GM12878 (cell line): ENCODE measurements around the gene RNF121. TPM values are rescaled to one million over a fixed set of nuclear protein-coding genes. Genes with fewer than 3 reads are reported as not detected.

ENCODE experiments used
- CBFB ChIP-seq: IDR thresholded peaks from 2 replicates; pipeline ENCODE4 v1.6.1; 2016; ENCODE audit warnings: antibody characterized with exemption, low read depth
- CREB1 ChIP-seq: IDR thresholded peaks from 2 replicates; pipeline ENCODE4 v1.6.1; 2012; ENCODE audit warnings: low read depth, mild to moderate bottlenecking, inconsistent platforms
- CREM ChIP-seq: IDR thresholded peaks from 2 replicates; pipeline ENCODE4 v1.6.1; 2014; ENCODE audit warnings: antibody characterized with exemption, low read depth
- GABPA ChIP-seq: IDR thresholded peaks from 2 replicates; pipeline ENCODE4 v1.6.1; 2014; ENCODE audit warnings: antibody characterized with exemption, low read depth, mild to moderate bottlenecking, inconsistent platforms
- HDGF ChIP-seq: fragments of 450-650 bp; IDR thresholded peaks from 2 replicates; pipeline ENCODE4 v1.6.1; 2016; ENCODE audit warnings: antibody characterized with exemption
- IKZF2 ChIP-seq, 2 experiments: fragments of 450-650 bp; IDR thresholded peaks; 2 replicates each; pipeline ENCODE4 v1.6.1; 2017; ENCODE audit warnings: mild to moderate bottlenecking in 2 of 2, moderate library complexity in 2 of 2
- IRF4 ChIP-seq: IDR thresholded peaks from 2 replicates; pipeline ENCODE4 v1.6.1; 2011; ENCODE audit warnings: low read depth, low read length
- LARP7 ChIP-seq: fragments of 450-650 bp; IDR thresholded peaks from 2 replicates; pipeline ENCODE4 v1.6.1; 2017; ENCODE audit warnings: mild to moderate bottlenecking
- MTA2 ChIP-seq: fragments of 450-650 bp; IDR thresholded peaks from 2 replicates; pipeline ENCODE4 v1.6.1; 2016; ENCODE audit warnings: low read depth, mild to moderate bottlenecking, moderate library complexity
- MXI1 ChIP-seq: fragments of 150-350 bp; IDR thresholded peaks from 2 replicates; pipeline ENCODE4 v1.6.1; 2011; ENCODE audit warnings: low read depth, mild to moderate bottlenecking, inconsistent platforms, low read length, improper control_type of control experiment
- NR2C1 ChIP-seq: fragments of 450-650 bp; IDR thresholded peaks from 2 replicates; pipeline ENCODE4 v1.6.1; 2017; ENCODE audit warnings: antibody characterized with exemption, mild to moderate bottlenecking, moderate library complexity
- PAX8 ChIP-seq: fragments of 450-650 bp; IDR thresholded peaks from 2 replicates; pipeline ENCODE4 v1.6.1; 2017; ENCODE audit warnings: mild to moderate bottlenecking, moderate library complexity
- POLR2AphosphoS2 ChIP-seq: IDR thresholded peaks from 2 replicates; pipeline ENCODE4 v1.6.1; 2011; ENCODE audit warnings: low read depth, mild to moderate bottlenecking, low read length, improper control_type of control experiment, moderate library complexity
- RELB ChIP-seq: fragments of 450-650 bp; IDR thresholded peaks from 2 replicates; pipeline ENCODE4 v1.6.1; 2017; ENCODE audit warnings: low read depth, mild to moderate bottlenecking, moderate library complexity
- SIN3A ChIP-seq: IDR thresholded peaks from 2 replicates; pipeline ENCODE4 v1.6.1; 2012; ENCODE audit warnings: low read depth, low read length, improper control_type of control experiment
- SKIL ChIP-seq: fragments of 450-650 bp; IDR thresholded peaks from 2 replicates; pipeline ENCODE4 v1.6.1; 2017; ENCODE audit warnings: mild to moderate bottlenecking, low read depth, inconsistent platforms; ENCODE audit not compliant: poor library complexity, severe bottlenecking
- SMAD1 ChIP-seq: fragments of 450-650 bp; IDR thresholded peaks from 2 replicates; pipeline ENCODE4 v1.6.1; 2018; ENCODE audit warnings: mild to moderate bottlenecking, low read depth; ENCODE audit not compliant: partially characterized antibody
- SMAD5 ChIP-seq: IDR thresholded peaks from 2 replicates; pipeline ENCODE4 v1.6.1; 2016; ENCODE audit warnings: antibody characterized with exemption, low read depth
- SMARCA5 ChIP-seq: fragments of 450-650 bp; IDR thresholded peaks from 2 replicates; pipeline ENCODE4 v1.6.1; 2017; ENCODE audit warnings: mild to moderate bottlenecking
- TAF1 ChIP-seq: IDR thresholded peaks from 2 replicates; pipeline ENCODE4 v1.6.1; 2011; ENCODE audit warnings: mild to moderate bottlenecking, low read depth, low read length, borderline replicate concordance
- YBX1 ChIP-seq: fragments of 450-650 bp; IDR thresholded peaks from 2 replicates; pipeline ENCODE4 v1.6.1; 2016; ENCODE audit warnings: antibody characterized with exemption
- ZNF274 ChIP-seq: IDR thresholded peaks from one replicate; pipeline ENCODE4 v1.8.0; 2011; ENCODE audit not compliant: insufficient read length, insufficient read depth
- ZNF592 ChIP-seq: fragments of 450-650 bp; IDR thresholded peaks from 2 replicates; pipeline ENCODE4 v1.6.1; 2017; ENCODE audit warnings: mild to moderate bottlenecking, moderate library complexity
- ZZZ3 ChIP-seq: IDR thresholded peaks from 2 replicates; pipeline ENCODE4 v1.6.1; 2011; ENCODE audit warnings: low read depth; ENCODE audit not compliant: control insufficient read depth, insufficient read length
- polyA plus RNA-seq, 11 experiments: library from polyadenylated mRNA; depleted of rRNA in 4 of 11; unstranded in 6 of 11; stranded (reverse) in 5 of 11; fragments of >200 nt; fragmentation: Nextera tagmentation in 4 of 11; fragmentation: Illumina TruSeq in 1 of 11; extraction: Ambion mirVana in 4 of 11; extraction: Trizol in 1 of 11; gene quantifications; 1 replicate in 1 of 11; 2 replicates in 10 of 11; pipeline versions ENCODE4 v1.2.1 to v1.2.3, GENCODE V29; 2011 to 2016; ENCODE audit warnings: inconsistent platforms in 2 of 11, missing spikeins in 2 of 11, low read depth in 1 of 11
- total RNA-seq, 4 experiments: library from RNA; depleted of rRNA in 3 of 4; stranded (reverse); fragments of >200 nt in 3 of 4; fragmentation: Illumina TruSeq in 1 of 4; extraction: Trizol in 1 of 4; gene quantifications; 2 replicates each; pipeline versions ENCODE4 v1.2.1 to v1.2.3, GENCODE V29; 2013 to 2021

Gene RNF121
- total and polyA plus RNA-seq, 10 of the 15 experiments (the other 5 are each of a cell fraction or from before 2014, with no cell fraction given): 8.6 to 73.7 (median 32.7) TPM

- TF ChIP-seq ZNF592 (peak; percentile 8; the same call in 1 of the 2 replicates), LARP7 (0 out of 2 replicates have a peak, but pooled peaks have one; percentile 19), IKZF2 (IDR thresholded peaks at IDR 0.05) (peak; percentile 26 to 55; a peak in 1 of 4 replicates), YBX1 (no peak), GABPA (no peak), SMAD1 (peak; percentile 95), HDGF (0 out of 2 replicates have a peak, but pooled peaks have one; percentile 71), SKIL (peak; percentile 68), PAX8 (peak; percentile 57; the same call in 1 of the 2 replicates), SMAD5 (peak; percentile 29; the same call in 1 of the 2 replicates), SIN3A (no peak), RELB (peak; percentile 83), ZNF274 (no peak), SMARCA5 (peak; percentile 15; the same call in 1 of the 2 replicates), CREB1 (peak; percentile 78), CBFB (0 out of 2 replicates have a peak, but pooled peaks have one; percentile 34), IRF4 (no peak), MXI1 (peak; percentile 48), NR2C1 (no peak), ZZZ3 (no peak), MTA2 (peak; percentile 16; the same call in 1 of the 2 replicates), CREM (0 out of 2 replicates have a peak, but pooled peaks have one; percentile 38), TAF1 (0 out of 2 replicates have a peak, but pooled peaks have one; percentile 7), POLR2AphosphoS2 (0 out of 2 replicates have a peak, but pooled peaks have one; percentile 29)
Measured at GRCh38 chr11:72040491-72041363, 111.9 kb downstream of the RNF121 start (continued).
